H9 (cell line): ENCODE results near the gene CHST2. TPM values are rescaled to one million over a fixed set of nuclear protein-coding genes. Genes with fewer than 3 reads are reported as not detected.
"Not testable (repeated sequence)": the region's sequence is repeated elsewhere in the genome, so short reads cannot be mapped to it uniquely, and the experiment has no call there.

Experiments used
- DNase-seq: peaks from one replicate; pipeline ENCODE4 v3.0.0-alpha.2; 2017
- H2AFZ ChIP-seq: one replicate; pipeline ENCODE4 v1.6.1; 2013; ENCODE audit warnings: mild to moderate bottlenecking, low read length, control low read depth, moderate library complexity
- H2AK5ac ChIP-seq: 2 replicates; pipeline ENCODE4 v1.6.1; 2013; ENCODE audit warnings: low read length, control low read depth, mixed read lengths; ENCODE audit not compliant: insufficient read length
- H2BK120ac ChIP-seq: one replicate; pipeline ENCODE4 v1.6.1; 2013; ENCODE audit warnings: low read depth, mild to moderate bottlenecking, low read length, control low read depth, inconsistent platforms; ENCODE audit not compliant: poor library complexity, severe bottlenecking
- H2BK12ac ChIP-seq: 2 replicates; pipeline ENCODE4 v1.6.1; 2013; ENCODE audit warnings: low read length, control low read depth, mixed read lengths, low read depth; ENCODE audit not compliant: insufficient read length
- H2BK15ac ChIP-seq: 2 replicates; pipeline ENCODE4 v1.6.1; 2013; ENCODE audit warnings: low read depth, low read length, control low read depth
- H2BK20ac ChIP-seq: one replicate; pipeline ENCODE4 v1.6.1; 2013; ENCODE audit warnings: low read depth, mild to moderate bottlenecking, low read length, control low read depth, inconsistent platforms; ENCODE audit not compliant: poor library complexity, severe bottlenecking
- H2BK5ac ChIP-seq: 2 replicates; pipeline ENCODE4 v1.6.1; 2013; ENCODE audit warnings: low read length, control low read depth, mixed read lengths; ENCODE audit not compliant: insufficient read length
- H3K14ac ChIP-seq: 2 replicates; pipeline ENCODE4 v1.6.1; 2013; ENCODE audit warnings: low read length, control low read depth; ENCODE audit not compliant: insufficient read depth
- H3K18ac ChIP-seq: 2 replicates; pipeline ENCODE4 v1.6.1; 2013; ENCODE audit warnings: low read depth, mild to moderate bottlenecking, mixed read lengths, low read length, control low read depth; ENCODE audit not compliant: insufficient read length
- H3K23ac ChIP-seq: 2 replicates; pipeline ENCODE4 v1.6.1; 2013; ENCODE audit warnings: low read length, control low read depth, mixed read lengths, low read depth; ENCODE audit not compliant: insufficient read length
- H3K23me2 ChIP-seq: 2 replicates; pipeline ENCODE4 v1.6.1; 2013; ENCODE audit warnings: low read depth, mild to moderate bottlenecking, mixed read lengths, low read length, control low read depth; ENCODE audit not compliant: insufficient read length, poor library complexity, severe bottlenecking
- H3K27ac ChIP-seq: 2 replicates; pipeline ENCODE4 v1.5.1; 2013; ENCODE audit warnings: low read length, control low read depth, mixed read lengths, low read depth; ENCODE audit not compliant: insufficient read length
- H3K27me3 ChIP-seq: 2 replicates; pipeline ENCODE4 v1.6.1; 2013; ENCODE audit warnings: low read length, control low read depth, inconsistent platforms; ENCODE audit not compliant: insufficient read depth
- H3K4ac ChIP-seq: 2 replicates; pipeline ENCODE4 v1.6.1; 2013; ENCODE audit warnings: low read depth, mild to moderate bottlenecking, control low read depth, inconsistent platforms, low read length, moderate library complexity
- H3K4me1 ChIP-seq: 2 replicates; pipeline ENCODE4 v1.6.1; 2013; ENCODE audit warnings: low read length, control low read depth, inconsistent platforms; ENCODE audit not compliant: insufficient read depth
- H3K4me2 ChIP-seq: 2 replicates; pipeline ENCODE4 v1.6.1; 2013; ENCODE audit warnings: low read length, control low read depth, mixed read lengths; ENCODE audit not compliant: insufficient read length, insufficient read depth
- H3K56ac ChIP-seq: 2 replicates; pipeline ENCODE4 v1.6.1; 2013; ENCODE audit warnings: low read depth, mild to moderate bottlenecking, mixed read lengths, low read length, control low read depth; ENCODE audit not compliant: insufficient read length
- H3K79me1 ChIP-seq: 2 replicates; pipeline ENCODE4 v1.6.1; 2013; ENCODE audit warnings: low read depth, mild to moderate bottlenecking, moderate library complexity, low read length, control low read depth, inconsistent platforms; ENCODE audit not compliant: insufficient read depth, poor library complexity, severe bottlenecking
- H3K79me2 ChIP-seq: 2 replicates; pipeline ENCODE4 v1.6.1; 2013; ENCODE audit warnings: low read length, control low read depth, inconsistent platforms; ENCODE audit not compliant: insufficient read depth
- H3K9ac ChIP-seq: 2 replicates; pipeline ENCODE4 v1.6.1; 2013; ENCODE audit warnings: low read length, control low read depth, mixed read lengths; ENCODE audit not compliant: insufficient read length; ENCODE audit errors: extremely low read depth
- H3K9me3 ChIP-seq: one replicate; pipeline ENCODE4 v1.6.1; 2013; ENCODE audit warnings: low read depth, low read length, inconsistent platforms; ENCODE audit not compliant: control insufficient read depth
- H3T11ph ChIP-seq: one replicate; pipeline ENCODE4 v1.6.1; 2013; ENCODE audit warnings: mild to moderate bottlenecking, low read length, control low read depth, inconsistent platforms
- H4K20me1 ChIP-seq: one replicate; pipeline ENCODE4 v1.6.1; 2013; ENCODE audit not compliant: control insufficient read depth, insufficient read length, insufficient read depth
- H4K5ac ChIP-seq: 2 replicates; pipeline ENCODE4 v1.6.1; 2013; ENCODE audit warnings: low read depth, mild to moderate bottlenecking, mixed read lengths, low read length, control low read depth; ENCODE audit not compliant: insufficient read length
- H4K8ac ChIP-seq: replicated peaks from 2 replicates; pipeline ENCODE4 v1.6.1; 2013; ENCODE audit warnings: low read length, control low read depth, mixed read lengths, low read depth; ENCODE audit not compliant: insufficient read length
- H4K91ac ChIP-seq: 2 replicates; pipeline ENCODE4 v1.6.1; 2013; ENCODE audit warnings: low read depth, mild to moderate bottlenecking, moderate library complexity, mixed read lengths, low read length, control low read depth; ENCODE audit not compliant: insufficient read length
- H3K27ac Mint-ChIP-seq, 3 experiments: 2 replicates in 2 of 3; 3 replicates in 1 of 3; pipeline ENCODE4 v1.8.0; 2020 to 2021; ENCODE audit warnings: mixed read lengths in 3 of 3, mild to moderate bottlenecking in 1 of 3, moderate library complexity in 1 of 3
- H3K27me3 Mint-ChIP-seq: 2 replicates; pipeline ENCODE4 v1.8.0; 2021; ENCODE audit warnings: low read depth, mild to moderate bottlenecking, moderate library complexity, mixed read lengths
- H3K36me3 Mint-ChIP-seq, 3 experiments: 2 replicates in 2 of 3; 3 replicates in 1 of 3; pipeline ENCODE4 v1.8.0; 2020 to 2021; ENCODE audit warnings: low read depth in 3 of 3, mixed read lengths in 3 of 3; ENCODE audit not compliant: insufficient read depth in 1 of 3
- H3K4me1 Mint-ChIP-seq, 2 experiments: 2 replicates each; pipeline ENCODE4 v1.8.0; 2020; ENCODE audit warnings: mixed read lengths in 2 of 2
- H3K4me3 Mint-ChIP-seq, 2 experiments: 2 replicates in 1 of 2; 3 replicates in 1 of 2; pipeline ENCODE4 v1.8.0; 2020 to 2021; ENCODE audit warnings: mild to moderate bottlenecking in 2 of 2, mixed read lengths in 2 of 2, moderate library complexity in 1 of 2
- H3K9me3 Mint-ChIP-seq, 2 experiments: 2 replicates in 1 of 2; 3 replicates in 1 of 2; pipeline ENCODE4 v1.8.0; 2020; ENCODE audit warnings: mild to moderate bottlenecking in 2 of 2, mixed read lengths in 2 of 2, moderate library complexity in 1 of 2
- WGBS: extraction: QIAGEN DNeasy Blood & Tissue Kit; methylation state at CpG from one replicate; pipeline ENCODE4 v1.1.7; 2013; ENCODE audit warnings: missing lambda C conversion rate, low lambda C conversion rate, mixed read lengths; ENCODE audit not compliant: insufficient read length; ENCODE audit errors: extremely low coverage; 5-methylcytosine and 5-hydroxymethylcytosine counted together
- total RNA-seq: library from RNA; stranded (reverse); gene quantifications from 2 replicates; pipeline ENCODE4 v1.2.1, GENCODE V29; 2021
- TF ChIP-seq, protein P1 (sequence below): fragments of 200-600 bp; sonication (generic); conservative IDR thresholded peaks from 3 replicates; pipeline ENCODE4 v1.8.0; 2021; ENCODE audit warnings: antibody characterized with exemption, mild to moderate bottlenecking

CHST2 gene
- total RNA-seq, 1 experiment from 2014 or later = 5.8 TPM

DNA sequence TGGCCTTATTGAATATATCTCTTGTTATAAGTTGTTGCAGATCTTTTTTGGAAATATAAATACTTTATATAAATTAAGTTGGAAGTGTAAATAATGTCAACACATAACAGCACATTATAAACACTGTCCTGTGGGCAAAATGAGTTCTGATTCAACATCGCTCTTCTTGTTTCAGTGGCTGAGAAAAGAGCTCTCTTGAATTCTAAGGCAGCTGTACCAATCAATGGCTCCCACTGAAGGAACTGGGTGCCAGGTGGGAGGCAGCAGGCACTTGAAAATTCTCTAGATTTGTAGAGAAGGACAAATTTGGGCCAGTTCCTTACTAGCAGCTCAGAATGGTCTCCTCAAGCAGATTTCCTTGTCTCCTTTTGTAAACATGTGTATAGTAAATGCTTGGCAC lies 45.6 kb downstream of the CHST2 start:
- Mint-ChIP-seq H3K27me3 (no peaks in the 10 kb centered on the region), H3K4me3 (no peak overlapping the region), H3K4me1 (peaks cover 13 to 16% of the 10 kb centered on the region in 2 experiments), H3K9me3 (no peaks in the 10 kb centered on the region), H3K36me3 (no peaks in the 10 kb centered on the region), H3K27ac (no peak overlapping the region)
- Histone ChIP-seq H3K27ac (no peak overlapping the region), H2BK120ac (no peak overlapping the region), H2AFZ (no peak overlapping the region), H3K18ac (no peak overlapping the region), H3K23me2 (no peaks in the 10 kb centered on the region), H2AK5ac (no peak overlapping the region), H3K14ac (no peak overlapping the region), H3K79me1 (no peaks in the 10 kb centered on the region), H2BK12ac (no peak overlapping the region), H3K23ac (no peak overlapping the region), H2BK15ac (no peak overlapping the region), H3K9ac (no peak overlapping the region), H4K20me1 (no peaks in the 10 kb centered on the region), H3K4ac (no peak overlapping the region), H3T11ph (no peak overlapping the region), H3K56ac (no peak overlapping the region), H4K91ac (no peak overlapping the region), H2BK20ac (no peak overlapping the region), H3K79me2 (no peaks in the 10 kb centered on the region), H3K27me3 (no peaks in the 10 kb centered on the region), H3K4me1 (no peaks in the 10 kb centered on the region), H4K5ac (no peak overlapping the region), H3K9me3 (no peaks in the 10 kb centered on the region), H3K4me2 (no peak overlapping the region), H2BK5ac (no peak overlapping the region), H4K8ac (no peak overlapping the region)
- TF ChIP-seq, protein P1, sequence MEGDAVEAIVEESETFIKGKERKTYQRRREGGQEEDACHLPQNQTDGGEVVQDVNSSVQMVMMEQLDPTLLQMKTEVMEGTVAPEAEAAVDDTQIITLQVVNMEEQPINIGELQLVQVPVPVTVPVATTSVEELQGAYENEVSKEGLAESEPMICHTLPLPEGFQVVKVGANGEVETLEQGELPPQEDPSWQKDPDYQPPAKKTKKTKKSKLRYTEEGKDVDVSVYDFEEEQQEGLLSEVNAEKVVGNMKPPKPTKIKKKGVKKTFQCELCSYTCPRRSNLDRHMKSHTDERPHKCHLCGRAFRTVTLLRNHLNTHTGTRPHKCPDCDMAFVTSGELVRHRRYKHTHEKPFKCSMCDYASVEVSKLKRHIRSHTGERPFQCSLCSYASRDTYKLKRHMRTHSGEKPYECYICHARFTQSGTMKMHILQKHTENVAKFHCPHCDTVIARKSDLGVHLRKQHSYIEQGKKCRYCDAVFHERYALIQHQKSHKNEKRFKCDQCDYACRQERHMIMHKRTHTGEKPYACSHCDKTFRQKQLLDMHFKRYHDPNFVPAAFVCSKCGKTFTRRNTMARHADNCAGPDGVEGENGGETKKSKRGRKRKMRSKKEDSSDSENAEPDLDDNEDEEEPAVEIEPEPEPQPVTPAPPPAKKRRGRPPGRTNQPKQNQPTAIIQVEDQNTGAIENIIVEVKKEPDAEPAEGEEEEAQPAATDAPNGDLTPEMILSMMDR = no peak
- DNase-seq = no peak
- no CpG with 5 or more reads among the region's 1 CpG for WGBS

DNA sequence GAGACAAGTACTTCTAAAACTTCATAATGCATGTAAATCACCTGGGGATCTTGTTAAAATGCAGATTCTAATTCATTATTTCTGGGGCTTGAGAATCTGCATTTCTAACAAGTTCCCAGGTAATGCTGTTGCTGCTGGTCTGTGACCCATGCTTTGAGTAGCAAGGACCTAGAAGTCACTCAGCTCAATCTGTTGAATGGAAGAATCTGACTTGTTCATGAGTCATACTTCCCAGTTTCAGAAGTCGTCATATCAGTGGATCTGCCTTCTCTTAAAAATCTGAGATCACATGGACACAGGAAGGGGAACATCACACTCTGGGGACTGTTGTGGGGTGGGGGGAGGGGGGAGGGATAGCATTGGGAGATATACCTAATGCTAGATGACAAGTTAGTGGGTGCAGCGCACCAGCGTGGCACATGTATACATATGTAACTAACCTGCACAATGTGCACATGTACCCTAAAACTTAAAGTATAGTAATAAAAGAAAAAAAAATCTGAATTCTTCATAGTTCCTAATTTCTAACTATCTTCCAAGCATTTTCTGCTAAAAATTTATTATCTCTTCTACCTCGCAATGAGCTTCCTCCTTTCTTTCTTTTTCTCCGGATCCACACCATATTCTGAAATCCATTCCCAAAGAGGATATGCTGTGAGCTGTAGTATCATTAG lies 46.2 kb downstream of the CHST2 start:
- not testable (repeated sequence) for DNase-seq

More for the DNA sequence above, 46.2 kb downstream of the CHST2 start:
- H4K8ac ChIP-seq, H2BK15ac ChIP-seq, H3K27me3 Mint-ChIP-seq, H3K23me2 ChIP-seq, H3T11ph ChIP-seq, H3K79me1 ChIP-seq, H4K5ac ChIP-seq, H3K9me3 ChIP-seq, H2BK5ac ChIP-seq, H3K4me3 Mint-ChIP-seq, H3K9ac ChIP-seq, H3K4ac ChIP-seq, H3K4me1 ChIP-seq, H3K79me2 ChIP-seq, H3K18ac ChIP-seq, H2BK120ac ChIP-seq, H4K91ac ChIP-seq, H2BK12ac ChIP-seq, H3K9me3 Mint-ChIP-seq, H3K14ac ChIP-seq, H2AFZ ChIP-seq, H3K27ac Mint-ChIP-seq, H3K23ac ChIP-seq, H4K20me1 ChIP-seq, H3K27ac ChIP-seq, H3K56ac ChIP-seq, H2BK20ac ChIP-seq, H3K4me2 ChIP-seq, H2AK5ac ChIP-seq, H3K27me3 ChIP-seq, H3K36me3 Mint-ChIP-seq: not testable (repeated sequence)
- H3K4me1 Mint-ChIP-seq = peaks cover 9 to 11% of the 10 kb centered on the region in 2 experiments
- no CpG with 5 or more reads among the region's 5 CpGs for WGBS
